ENCODE data around the gene HPCA. TPM values are rescaled to one million over a fixed set of nuclear protein-coding genes. Genes with fewer than 3 reads are reported as not detected.
"Not testable (repeated sequence)": the region's sequence is repeated elsewhere in the genome, so short reads cannot be mapped to it uniquely, and the experiment has no call there.

Gene HPCA
- total RNA-seq, 1 donor from 2014 or later = 0.86 TPM

- Mint-ChIP-seq H3K9me3 (no peaks in the 10 kb centered on the region), H3K4me3 (no peak overlapping the region), H3K27ac (ENCODE audit: unreplicated experiment) (no peak overlapping the region), H3K27me3 (ENCODE audit: low read depth) (peaks cover 58% of the 10 kb centered on the region), H3K4me1 (no peaks in the 10 kb centered on the region), H3K36me3 (ENCODE audit: low read depth) (no peaks in the 10 kb centered on the region)
- TF ChIP-seq, protein P1, sequence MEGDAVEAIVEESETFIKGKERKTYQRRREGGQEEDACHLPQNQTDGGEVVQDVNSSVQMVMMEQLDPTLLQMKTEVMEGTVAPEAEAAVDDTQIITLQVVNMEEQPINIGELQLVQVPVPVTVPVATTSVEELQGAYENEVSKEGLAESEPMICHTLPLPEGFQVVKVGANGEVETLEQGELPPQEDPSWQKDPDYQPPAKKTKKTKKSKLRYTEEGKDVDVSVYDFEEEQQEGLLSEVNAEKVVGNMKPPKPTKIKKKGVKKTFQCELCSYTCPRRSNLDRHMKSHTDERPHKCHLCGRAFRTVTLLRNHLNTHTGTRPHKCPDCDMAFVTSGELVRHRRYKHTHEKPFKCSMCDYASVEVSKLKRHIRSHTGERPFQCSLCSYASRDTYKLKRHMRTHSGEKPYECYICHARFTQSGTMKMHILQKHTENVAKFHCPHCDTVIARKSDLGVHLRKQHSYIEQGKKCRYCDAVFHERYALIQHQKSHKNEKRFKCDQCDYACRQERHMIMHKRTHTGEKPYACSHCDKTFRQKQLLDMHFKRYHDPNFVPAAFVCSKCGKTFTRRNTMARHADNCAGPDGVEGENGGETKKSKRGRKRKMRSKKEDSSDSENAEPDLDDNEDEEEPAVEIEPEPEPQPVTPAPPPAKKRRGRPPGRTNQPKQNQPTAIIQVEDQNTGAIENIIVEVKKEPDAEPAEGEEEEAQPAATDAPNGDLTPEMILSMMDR (conservative IDR thresholded peaks at IDR 0.05) = no peak
- DNase-seq (ENCODE audit: low read depth, low spot score) = no peak
These were observed 17.9 kb downstream of the HPCA start for GRCh38 chr1:32903991-32904785.

GRCh38 chr1:32904797-32905196 lies 18.5 kb downstream of the HPCA start:
- H3K4me1 Mint-ChIP-seq = no peaks in the 10 kb centered on the region
- no peaks in the 10 kb centered on the region for H3K36me3 Mint-ChIP-seq (ENCODE audit: low read depth)
- H3K9me3 Mint-ChIP-seq = no peaks in the 10 kb centered on the region
- H3K4me3 Mint-ChIP-seq = no peak overlapping the region
- peaks cover 54% of the 10 kb centered on the region for H3K27me3 Mint-ChIP-seq (ENCODE audit: low read depth)
- DNase-seq (ENCODE audit: low read depth, low spot score) = no peak
- TF ChIP-seq, protein P1 (conservative IDR thresholded peaks at IDR 0.05) = no peak
- no peak overlapping the region for H3K27ac Mint-ChIP-seq (ENCODE audit: unreplicated experiment)

- H3K4me1 Mint-ChIP-seq; H3K36me3 Mint-ChIP-seq (ENCODE audit: low read depth); DNase-seq (ENCODE audit: low read depth, low spot score); H3K27ac Mint-ChIP-seq (ENCODE audit: unreplicated experiment); H3K4me3 Mint-ChIP-seq; H3K9me3 Mint-ChIP-seq: not testable (repeated sequence)
- peaks cover 51% of the 10 kb centered on the region for H3K27me3 Mint-ChIP-seq (ENCODE audit: low read depth)
These were observed 19.3 kb downstream of the HPCA start for GRCh38 chr1:32905588-32905987.

DNA sequence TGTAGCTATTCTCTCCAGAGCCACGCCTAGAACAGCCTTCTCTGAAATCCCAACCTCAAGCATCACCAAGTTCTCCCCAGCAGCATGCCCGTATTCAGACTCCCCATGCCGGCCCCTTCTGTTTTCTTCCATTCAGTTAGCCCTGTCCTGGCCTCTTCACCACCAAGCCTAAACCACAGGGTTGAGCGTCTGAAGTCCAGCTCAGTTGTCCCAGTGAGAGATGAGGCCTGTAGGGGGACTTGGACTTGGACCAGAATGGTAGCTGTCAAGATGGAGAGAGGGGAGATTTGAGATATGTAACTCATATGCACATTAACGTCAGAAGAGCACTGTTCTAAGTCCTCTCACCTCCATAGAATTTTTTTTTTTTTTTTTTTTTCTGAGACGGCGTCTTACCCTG lies 20.4 kb downstream of the HPCA start:
- Mint-ChIP-seq H3K4me1 (no peaks in the 10 kb centered on the region), H3K9me3 (no peaks in the 10 kb centered on the region), H3K36me3 (ENCODE audit: low read depth) (no peaks in the 10 kb centered on the region), H3K27ac (ENCODE audit: unreplicated experiment) (no peak overlapping the region), H3K4me3 (no peak overlapping the region), H3K27me3 (ENCODE audit: low read depth) (peaks cover 45% of the 10 kb centered on the region)
- TF ChIP-seq, protein P1 (conservative IDR thresholded peaks at IDR 0.05) = no peak
- no peak for DNase-seq (ENCODE audit: low read depth, low spot score)

- Mint-ChIP-seq H3K36me3 (ENCODE audit: low read depth) (no peaks in the 10 kb centered on the region), H3K27ac (ENCODE audit: unreplicated experiment) (no peak overlapping the region), H3K4me1 (no peaks in the 10 kb centered on the region), H3K4me3 (no peak overlapping the region), H3K27me3 (ENCODE audit: low read depth) (peaks cover 37% of the 10 kb centered on the region), H3K9me3 (no peaks in the 10 kb centered on the region)
- no peak for DNase-seq (ENCODE audit: low read depth, low spot score)
- TF ChIP-seq, protein P1 (conservative IDR thresholded peaks at IDR 0.05) = no peak
These were observed 21.1 kb downstream of the HPCA start for GRCh38 chr1:32907435-32907834.

DNA sequence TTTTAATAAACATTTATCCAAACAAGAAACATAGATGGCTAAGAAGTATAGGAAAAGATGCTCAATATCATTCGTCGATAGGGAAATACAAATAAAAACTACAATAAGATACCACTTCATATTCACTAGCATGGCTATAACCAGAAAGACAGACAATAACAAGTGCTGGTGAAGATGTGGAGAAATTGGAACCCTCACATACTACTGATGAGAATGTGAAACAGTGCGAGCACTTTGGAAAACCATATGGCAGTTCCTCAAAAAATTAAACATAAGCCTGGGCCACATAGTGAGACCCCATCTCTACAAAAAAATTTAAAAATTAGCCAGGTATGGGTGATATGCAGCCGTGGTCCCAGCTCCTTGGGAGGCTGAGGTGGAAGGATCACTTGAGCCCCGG lies 24.0 kb downstream of the HPCA start:
- H3K9me3 Mint-ChIP-seq = peaks cover 2% of the 10 kb centered on the region
- no peaks in the 10 kb centered on the region for H3K4me1 Mint-ChIP-seq
- TF ChIP-seq, protein P1 (conservative IDR thresholded peaks at IDR 0.05) = no peak
- no peak overlapping the region for H3K4me3 Mint-ChIP-seq
- H3K27ac Mint-ChIP-seq (ENCODE audit: unreplicated experiment) = no peak overlapping the region
- peaks cover 10% of the 10 kb centered on the region for H3K27me3 Mint-ChIP-seq (ENCODE audit: low read depth)
- no peak for DNase-seq (ENCODE audit: low read depth, low spot score)
- H3K36me3 Mint-ChIP-seq (ENCODE audit: low read depth) = no peaks in the 10 kb centered on the region

All from neural crest cell (in vitro differentiated cells).